ENCODE measurements around the gene FYN. TPM values are rescaled to one million over a fixed set of nuclear protein-coding genes. Genes with fewer than 3 reads are reported as not detected.

Gene FYN
- total and polyA plus RNA-seq, 2 of the 8 experiments (the other 6 are each of a cell fraction or from before 2014, with no cell fraction given) = 46.8 to 97.2 TPM

GRCh38 chr6:111692327-111693164, 180.7 kb downstream of the FYN start (continued):
- TF ChIP-seq CHD7 (IDR thresholded peaks at IDR 0.05; ENCODE audit: insufficient replicate concordance, low read length) (no peak), TAF7 (optimal IDR thresholded peaks at IDR 0.05; ENCODE audit: borderline replicate concordance, low read depth, low read length) (no peak), E2F6 (IDR thresholded peaks at IDR 0.05) (no peak), NANOG (IDR thresholded peaks at IDR 0.05; ENCODE audit: insufficient read depth, low read depth, low read length, poor library complexity, severe bottlenecking) (no peak), USF2 (IDR thresholded peaks at IDR 0.05; ENCODE audit: low read length) (no peak), HDAC2 (IDR thresholded peaks at IDR 0.05; ENCODE audit: borderline replicate concordance in 1 of 2, low read depth in 2 of 2, low read length in 2 of 2) (no peak)
